ENCODE data around the gene CTSE.

Gene CTSE

DNA sequence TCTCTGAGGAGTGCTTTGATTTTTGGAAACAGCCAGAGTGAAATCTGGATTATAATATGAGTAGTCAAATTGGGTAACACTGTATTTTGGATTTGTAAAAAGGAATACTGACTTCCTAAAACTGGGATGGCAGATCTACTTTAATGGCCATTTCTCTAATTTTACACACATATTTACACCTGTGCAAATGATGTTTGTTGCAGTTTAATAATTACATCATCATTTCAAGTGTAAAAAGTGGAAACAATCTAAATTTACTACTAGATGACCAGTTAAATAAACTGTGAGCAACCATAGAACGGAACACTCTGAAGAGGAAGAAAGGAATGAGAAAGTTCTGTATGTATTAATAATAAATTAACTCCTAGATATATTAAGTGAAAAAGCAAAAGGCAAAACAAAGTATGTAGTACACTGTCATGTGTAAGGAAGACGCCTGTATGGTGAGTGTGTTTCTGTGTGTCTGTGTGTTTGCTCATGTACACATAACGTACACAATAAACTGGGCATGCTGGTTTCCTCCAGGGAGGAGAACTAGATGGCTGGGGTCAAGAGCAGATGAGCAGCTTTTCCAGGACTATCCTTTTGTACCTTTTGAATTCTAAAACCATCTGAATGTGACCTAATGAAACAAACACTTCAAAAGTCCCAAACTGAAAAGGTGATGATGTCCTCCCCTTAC, 26.4 kb upstream of the CTSE start:
- DNase-seq, result no peak

DNA sequence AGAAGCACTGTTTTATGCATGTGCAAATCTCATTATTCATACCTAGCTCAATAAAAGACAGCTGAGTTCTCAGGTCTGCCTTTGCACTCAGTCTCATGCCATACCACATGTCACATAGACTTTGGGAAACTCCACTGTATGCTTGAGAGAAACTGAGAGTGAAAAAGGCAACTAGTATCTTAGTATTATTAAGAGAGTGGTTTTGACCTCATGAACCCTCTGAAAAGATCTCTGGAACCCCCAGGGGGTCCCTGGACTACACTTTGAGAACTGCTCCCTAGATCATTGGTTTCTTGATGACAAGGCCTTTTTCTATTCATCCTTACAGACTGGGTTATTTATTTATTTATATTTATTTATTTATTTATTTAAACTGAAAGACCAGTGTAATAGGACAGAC, 25.6 kb upstream of the CTSE start:
- DNase-seq, result no peak

DNA sequence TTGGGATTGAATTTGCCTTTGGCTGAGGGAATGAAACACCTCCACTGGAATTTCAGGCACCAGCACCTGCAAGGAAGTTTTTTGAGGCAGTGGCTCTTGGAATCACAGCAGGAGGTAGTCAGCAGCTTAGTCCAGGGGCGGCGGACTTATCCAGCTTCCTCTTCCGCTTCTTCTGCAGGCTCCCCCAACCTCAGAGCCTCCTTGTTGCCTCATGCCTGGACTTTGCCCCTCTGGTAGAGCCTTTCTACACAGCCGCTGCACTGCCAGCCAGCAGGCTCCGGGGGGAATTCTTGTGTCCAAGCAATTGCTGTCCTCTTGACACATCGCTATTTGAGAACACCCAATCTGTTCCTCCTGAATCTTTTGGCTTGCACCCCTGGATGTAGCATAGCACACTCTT, 24.9 kb upstream of the CTSE start:
- no peak for DNase-seq

DNA sequence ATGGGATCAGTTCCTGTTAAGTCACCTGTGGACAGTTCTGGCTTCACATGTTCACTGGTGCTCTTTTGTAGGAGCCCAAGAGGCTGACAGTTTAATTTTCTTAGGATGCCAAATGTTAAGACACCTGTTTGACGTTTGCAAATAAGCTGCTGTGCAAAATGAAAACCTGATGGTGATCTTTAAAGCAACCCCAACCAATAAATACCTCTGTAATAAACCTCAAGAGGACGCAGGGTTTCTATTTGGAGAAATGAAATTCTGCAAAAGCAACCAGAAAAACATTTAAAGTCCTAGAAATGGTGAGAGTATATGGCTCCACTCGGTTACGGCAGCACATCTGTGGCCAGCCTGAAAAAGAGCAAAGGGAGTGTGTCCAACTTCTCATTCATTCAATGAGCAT, 23.6 kb upstream of the CTSE start:
- no peak for DNase-seq

DNA sequence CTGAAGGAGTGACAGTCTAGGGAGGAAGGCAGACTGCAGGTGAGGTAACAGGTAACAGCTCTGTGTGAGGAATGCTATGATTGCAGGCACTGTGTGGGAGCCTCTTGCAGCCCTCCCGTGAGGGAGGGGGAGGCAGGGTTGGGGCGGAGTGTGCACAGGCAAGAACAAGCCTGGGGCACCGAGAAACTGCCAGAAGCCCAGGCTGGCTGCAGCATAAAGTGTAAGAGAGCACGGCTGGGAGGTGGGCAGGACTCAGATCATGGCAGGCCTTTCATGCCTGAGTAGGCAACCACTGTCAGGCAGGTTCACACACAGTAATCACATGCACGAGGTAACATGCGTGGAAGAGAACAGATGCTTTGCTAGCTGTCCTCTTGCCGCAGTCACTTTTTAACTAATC, 17.9 kb upstream of the CTSE start:
- no peak for DNase-seq

DNA sequence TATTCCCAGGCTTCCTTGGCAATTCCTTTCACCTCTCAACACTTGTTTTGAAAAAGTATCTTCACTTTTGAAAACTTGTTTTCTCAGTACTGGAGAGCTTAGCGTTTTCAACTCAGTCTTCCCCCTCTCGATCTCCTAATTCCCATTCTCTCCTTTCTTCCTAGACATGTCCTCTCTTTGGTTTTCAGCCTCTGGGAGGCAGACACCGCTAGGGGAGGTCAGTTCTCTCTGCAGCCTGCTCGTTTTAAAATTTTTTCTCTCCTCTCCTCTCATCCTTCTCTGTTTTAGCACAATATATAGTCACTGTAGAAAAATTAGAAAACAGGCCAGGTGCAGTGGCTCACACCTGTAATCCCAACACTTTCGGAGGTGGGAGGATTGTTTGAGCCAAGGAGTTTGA, 16.6 kb upstream of the CTSE start:
- no peak for DNase-seq

DNA sequence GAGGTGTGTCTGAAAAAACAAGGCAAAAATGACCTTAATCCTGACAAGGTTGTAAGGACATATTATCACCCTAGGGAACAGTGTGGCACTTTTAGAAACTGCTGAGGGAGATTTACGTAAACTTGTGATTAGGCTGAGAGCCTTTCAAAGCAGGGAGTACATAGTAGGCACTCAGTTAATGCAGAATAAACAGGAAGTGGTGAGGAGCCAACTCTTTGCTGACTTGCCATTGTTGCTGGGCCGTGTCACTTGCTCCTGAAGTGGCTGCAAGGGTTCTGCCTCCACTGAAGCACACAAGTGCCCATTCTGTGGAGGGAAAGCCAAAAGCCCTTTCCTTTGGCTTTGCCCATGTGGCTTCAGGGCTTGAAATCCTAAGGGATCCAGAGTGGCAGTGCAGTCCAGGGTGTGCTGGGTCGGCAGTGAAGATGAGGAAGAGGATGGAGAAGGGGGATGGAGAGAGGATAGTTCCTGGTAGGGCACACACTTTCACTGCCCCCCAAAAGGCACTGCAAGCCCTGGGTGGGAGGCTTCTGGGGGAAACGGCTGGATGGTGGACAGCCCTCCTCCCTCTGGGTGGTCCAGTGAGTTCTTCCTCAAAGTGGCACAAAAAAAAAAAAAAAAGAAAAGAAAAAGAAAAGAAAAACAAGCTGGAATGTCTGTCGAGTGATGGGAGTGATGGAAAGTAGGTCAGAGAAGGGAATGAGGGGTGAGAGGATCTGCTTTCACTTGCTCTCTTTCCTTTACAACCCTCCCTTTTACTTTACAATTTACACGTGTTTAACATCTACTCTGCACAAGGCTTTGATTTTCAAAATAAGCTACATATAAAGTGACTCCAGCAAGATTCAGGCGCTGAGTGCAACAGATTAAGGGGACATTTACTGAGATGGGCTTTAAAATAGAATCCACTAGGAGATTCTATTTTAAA, 15.6 kb upstream of the CTSE start:
- no peak for DNase-seq

DNA sequence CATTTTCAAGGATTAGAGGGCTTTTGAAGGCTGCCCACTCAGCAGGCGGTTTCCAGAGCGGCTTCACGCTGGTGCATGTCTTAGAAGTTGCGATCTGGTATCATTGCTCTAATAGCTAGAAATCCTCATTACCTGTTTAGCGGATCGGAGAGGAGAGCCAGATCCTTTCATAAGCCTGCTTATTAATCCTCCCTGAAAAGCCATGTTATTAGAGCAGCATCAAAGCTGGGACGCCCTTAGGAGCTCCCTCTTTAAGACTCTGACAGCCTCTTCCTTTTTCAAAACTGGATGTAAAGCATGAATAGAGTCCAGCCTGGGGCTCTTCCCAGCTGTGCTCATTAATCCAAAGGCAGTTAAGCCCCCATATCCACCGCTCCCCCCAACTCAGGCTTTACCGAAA, 13.9 kb upstream of the CTSE start:
- no peak for DNase-seq

DNA sequence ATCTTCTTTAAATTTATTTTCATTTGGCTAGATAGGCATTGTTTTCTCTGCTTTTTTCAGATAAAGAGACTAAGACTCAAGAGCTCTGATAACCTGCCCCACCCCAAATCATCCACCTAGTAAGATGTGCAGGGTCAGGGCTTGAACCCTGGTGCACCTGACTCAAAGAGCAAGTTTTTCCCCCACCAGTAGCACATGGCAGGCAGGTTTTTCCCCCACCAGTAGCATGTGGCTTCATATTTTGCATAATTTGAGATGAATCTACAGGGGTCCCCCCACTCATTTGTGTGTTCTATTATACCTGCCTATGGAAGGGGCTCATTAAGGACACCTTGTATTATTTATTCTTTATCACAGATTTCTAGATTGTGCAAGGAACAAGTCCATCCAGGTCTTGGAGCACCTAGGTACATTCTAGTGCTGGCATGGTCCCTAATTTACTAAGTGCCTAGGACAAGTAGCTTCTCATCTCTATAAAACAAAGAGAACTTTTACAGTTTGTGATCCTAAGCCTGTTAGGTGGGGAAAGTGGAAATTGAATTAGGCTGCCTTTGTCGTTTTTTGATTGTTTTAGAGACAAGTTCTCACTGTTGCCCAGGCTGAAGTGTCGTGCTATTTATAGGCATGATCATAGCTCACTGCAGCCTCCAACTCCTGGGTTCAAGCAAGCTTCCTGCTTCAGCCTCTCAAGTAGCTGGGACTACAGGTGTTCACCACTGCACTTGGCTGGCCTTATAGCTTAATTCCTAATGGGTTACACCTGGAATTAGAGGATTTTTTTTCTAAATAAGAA, 13.2 kb upstream of the CTSE start:
- no peak for DNase-seq

DNA sequence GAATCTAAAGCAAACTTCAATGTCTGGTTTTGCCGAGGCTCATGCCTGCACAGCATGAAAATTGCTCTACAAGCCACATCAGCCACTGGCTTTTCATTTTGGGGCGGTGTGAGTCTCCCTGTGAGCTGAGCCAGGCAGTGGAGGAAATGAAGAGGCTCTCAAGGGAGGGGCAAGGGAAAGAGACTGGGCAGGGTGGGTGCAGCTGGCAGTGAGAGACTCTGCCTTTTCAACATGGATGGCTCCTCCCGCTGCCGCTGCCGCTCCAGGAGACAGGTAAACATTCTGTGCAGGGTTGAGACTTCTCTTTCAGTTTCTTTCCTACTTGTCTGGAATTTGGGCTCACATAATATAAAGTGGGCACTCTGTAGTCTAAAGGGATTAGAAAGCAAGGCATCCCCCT, 11.3 kb upstream of the CTSE start:
- DNase-seq, result no peak

DNA sequence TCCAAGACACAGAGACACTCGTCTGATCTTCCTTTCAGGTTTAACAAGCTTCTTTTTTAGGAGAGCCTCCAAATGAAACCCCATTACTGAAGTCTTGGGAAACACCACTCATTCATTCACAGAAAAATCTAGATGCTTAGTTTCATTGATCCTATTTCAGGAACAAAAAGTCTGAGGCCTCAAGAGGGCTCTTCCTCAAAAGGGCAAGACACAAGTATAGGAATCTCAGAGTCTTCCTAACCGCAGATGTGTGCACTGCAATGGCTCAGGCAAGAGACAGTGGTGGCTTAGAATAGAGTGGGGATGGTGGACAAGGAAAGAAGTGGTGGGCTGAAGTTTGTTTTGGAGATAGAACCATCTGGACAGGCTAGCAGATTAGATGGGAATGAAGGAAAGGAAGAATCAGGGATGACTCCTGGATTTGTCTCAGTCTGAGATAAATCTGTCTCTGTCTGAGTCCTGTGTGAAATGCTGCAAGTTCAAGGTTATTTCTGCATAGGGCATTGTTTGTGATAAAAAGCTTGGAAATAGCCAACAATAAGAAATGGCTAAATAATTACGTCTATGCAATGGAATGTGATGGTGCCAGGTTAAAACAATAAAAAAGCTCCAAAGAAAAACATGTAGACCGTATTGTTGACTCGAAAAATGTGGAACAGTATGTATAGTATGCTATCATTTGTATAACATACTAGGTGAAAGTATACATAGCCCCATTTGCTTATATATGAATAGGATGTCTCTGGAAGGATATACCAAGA, 8.9 kb upstream of the CTSE start:
- DNase-seq, result no peak

DNA sequence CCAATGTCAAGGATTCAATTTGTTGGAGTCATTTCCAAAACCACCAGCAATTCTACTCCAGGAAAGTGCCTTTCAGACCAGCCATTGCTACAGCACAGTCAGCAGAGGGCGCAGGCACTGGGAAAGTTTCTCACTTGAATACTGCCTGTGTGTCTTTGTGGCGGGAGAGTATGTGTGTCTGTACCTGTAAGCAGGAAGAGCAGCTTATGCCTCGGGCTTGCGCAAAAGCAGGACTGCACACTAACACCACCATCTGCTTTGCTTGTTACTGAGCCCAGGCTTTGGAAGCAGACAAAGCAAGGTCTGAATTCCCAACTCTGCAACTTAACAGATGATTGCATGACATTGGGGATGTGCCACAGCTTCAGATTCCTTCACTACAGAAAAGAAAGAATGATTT, 7.0 kb upstream of the CTSE start:
- DNase-seq, result peak; percentile 65 to 67

DNA sequence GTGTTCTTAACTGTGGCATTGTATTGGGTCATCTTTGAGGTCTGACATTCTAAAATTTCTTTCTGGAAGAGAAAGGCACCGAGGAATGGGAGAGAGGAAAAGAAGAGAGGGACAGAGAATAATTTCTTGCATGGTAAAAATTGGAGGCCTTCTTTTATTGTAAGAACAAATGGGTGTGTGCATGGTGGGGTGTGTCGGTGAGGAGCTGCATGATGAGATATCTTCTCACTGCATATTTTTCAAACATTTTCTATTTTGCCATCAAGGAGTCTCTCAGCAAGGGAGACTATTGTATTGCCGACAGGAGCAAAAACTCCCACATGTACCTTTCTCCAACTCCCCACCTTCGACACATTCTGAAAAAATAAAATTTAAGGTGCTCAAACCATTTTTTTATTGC, 6.5 kb upstream of the CTSE start:
- no peak for DNase-seq

DNA sequence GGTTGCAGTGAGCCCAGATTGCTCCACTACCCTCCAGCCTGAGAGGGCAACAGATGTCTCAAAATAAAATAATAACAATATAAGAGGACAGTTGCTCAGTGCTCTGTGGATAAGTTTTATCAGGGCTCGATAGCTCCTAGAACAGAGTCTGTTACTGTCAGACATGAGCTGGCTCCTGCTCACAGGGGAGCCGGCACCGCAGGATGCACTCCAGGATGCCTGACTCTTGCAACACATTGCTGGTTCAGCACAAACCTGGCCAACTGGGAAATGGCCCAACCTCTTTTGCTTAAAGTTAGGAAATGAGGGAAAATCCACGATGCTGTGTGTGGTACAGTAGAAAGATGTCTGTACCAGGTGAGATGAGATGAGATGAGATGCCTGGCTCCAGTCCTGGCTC, 5.8 kb upstream of the CTSE start:
- DNase-seq, result no peak

DNA sequence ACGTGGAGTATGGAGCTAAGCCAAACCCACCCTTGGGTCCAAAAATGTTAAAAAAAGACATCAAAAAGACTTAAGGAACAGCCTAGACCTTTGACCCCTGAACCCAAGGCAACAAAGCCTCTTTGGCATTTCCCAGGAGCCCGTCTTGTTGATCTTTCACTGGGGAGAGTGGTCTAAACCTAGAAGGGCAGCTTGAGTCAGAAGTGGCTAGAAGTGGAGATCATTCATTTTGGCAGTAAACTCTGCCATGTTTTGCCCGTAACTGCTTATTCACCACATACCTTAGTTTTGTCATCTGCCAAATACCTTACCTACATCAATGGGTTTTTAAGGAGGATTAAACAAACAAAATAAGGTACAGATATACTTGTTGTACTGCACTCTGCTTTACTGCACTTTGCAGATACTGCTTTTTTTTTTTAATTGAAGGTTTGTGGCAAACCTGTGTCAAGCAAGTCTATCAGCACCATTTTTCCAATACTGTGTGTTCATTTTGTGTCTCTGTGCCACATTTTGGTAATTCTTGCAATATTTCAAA, 1.7 kb upstream of the CTSE start:
- DNase-seq, result no peak

DNA sequence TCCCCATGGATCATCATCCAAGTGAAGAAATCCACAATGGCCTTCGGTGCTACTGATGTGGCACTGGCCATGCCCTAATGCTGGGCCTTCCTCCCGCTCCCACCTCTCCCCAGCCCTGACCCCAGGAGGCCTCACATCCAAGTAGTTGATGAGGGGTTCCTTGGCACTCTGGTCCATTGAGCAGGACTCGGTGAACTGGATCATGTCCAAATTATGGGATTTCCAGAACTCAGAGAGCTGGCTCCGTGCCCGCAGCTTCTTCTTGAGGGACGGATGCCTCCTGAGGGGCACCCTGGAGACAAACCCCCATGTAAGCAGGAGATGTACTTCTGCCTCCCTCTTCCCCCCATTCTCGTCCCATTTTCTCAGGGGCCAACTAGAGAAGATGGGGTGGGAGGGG, 929 bp downstream of the CTSE start:
- DNase-seq, result no peak

DNA sequence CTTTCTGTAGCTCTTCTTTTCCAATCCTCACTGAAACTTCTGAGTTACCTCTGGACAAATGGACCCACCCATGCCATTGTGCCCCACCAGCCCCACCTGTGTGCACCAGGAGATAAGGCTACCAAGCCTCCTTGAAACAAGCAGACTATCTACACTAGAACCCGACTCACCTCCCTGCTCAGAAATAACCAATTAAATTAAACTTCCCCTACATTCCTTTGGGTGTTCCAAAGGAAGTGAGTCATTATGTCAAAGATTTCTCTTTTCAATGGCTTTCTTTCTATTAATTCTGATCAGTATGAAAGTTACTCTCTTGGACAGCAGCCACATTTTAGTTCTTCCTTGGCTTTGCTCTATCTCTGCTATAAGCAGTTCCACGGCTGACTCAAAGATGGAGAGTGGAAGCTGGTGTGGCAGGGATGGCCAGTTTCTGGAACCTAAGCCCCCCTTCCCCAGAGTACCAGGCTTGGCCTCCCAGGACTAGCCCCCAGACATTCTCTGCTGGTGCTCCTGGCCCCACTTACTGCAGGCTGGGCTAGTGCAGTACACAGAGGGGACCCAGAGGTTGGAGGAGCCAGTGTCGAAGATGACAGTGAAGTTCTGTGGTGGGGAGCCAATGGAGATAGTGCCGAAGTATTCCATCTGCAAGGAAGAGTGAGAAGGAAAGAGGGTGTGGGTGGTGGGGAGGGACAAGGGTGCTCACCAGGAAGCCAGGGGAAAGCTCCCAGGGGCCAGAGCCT, 1.9 kb downstream of the CTSE start:
- DNase-seq, result no peak

DNA sequence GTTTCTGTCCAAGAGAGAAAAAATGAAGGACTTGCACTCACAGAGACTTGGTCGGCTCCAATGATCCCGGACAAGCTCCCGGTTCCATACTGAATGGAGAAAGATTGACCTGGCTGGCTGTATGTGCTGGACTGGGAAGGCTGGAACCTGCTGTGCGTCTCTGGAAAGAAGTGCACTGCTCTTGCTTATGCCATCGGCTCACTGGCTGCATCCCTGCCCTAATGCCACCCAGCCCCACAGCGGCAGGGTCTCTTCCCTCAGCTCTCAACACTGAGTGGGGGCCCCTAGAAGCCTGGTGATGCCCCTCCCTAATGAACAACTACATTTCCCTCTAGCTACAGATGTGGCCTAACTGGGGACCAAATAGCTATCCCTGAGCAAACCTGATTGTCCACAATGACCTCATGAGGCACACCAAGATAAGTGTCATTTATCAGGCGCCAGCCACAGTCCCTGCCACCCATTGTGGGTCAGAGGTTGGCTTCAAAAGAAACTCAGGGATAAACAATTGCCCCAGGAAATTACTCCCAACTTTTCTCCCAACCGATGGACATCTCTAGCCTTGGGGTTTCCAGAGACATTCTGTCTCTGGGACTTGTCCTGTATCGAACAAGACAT, 2.6 kb downstream of the CTSE start:
- DNase-seq, result no peak

DNA sequence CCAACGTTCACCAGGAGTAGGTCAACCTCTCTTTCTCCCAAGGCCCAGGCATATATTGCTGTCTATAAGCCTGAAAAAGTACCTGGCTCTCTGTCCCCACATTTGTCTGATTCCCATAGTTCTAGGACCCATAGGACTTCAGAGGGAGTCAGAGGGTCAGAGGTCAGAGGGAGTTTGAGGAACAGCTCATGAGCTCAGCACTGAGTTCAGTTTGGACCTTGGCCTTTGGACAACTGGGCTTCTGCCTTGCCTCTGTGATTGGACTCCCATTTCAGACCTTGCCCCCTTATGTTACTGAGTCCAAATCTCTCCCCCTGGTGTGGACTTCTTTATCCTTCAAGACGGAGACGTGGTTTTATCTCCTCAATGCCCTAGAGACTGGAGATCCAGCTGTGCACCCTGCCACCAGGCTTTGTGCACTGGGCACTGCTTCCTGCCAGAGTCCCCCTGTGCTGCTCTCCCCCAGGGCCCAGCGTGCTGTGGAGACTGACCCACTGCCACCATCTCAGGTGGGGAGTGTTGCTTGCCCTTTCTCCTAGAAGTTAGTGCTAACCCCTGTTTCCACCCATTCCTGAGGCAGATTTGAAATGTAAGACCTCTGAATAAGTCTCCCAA, 3.2 kb downstream of the CTSE start:
- no peak for DNase-seq

DNA sequence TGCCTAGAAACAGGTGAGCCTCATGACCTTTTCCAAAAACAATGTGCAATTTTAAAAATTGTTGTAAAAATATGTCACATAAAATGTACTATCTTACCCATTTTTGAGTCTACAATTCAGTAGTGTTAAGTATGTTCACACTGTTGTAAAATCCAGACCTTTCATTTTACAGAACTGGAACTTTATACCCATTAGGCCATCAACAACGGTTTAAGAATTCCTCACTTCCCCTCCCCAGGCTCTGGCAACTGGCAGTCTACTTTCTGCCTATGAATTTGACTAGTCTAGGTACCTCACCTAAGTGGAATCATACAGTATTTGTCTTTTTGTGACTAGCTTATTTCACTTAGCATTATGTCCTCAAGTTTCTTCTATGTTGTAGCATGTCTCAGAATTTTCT, 8.6 kb downstream of the CTSE start:
- DNase-seq, result no peak

DNA sequence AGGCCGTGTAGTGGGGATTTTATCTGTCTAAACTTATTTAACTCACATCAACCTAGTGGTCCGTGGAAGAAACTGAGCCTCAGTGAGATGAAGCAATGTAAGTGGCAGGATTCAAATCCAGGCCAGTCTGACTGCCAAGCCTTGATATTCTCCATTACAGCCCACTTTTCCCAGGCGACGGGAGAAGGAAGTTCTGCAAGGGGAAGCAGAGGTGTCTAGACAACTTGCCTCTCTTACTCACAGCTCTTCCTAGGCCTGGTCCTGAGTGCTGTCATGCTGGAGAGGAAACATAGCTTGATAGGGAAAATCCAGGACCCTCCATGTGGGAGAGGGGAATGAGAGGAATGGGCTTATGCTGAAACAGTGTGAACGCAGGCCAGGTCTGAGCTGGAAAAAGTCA, 9.1 kb downstream of the CTSE start:
- DNase-seq, result no peak
